ENCODE data around the gene HJURP.

Gene HJURP

GRCh38 chr2:233837694-233838229 lies 16.6 kb downstream of the HJURP start:
- Histone ChIP-seq H3K4me3 (no peak overlapping the region), H3K36me3 (no peaks in the 10 kb centered on the region), H3K27ac (no peak overlapping the region), H3K27me3 (no peaks in the 10 kb centered on the region), H3K4me1 (no peaks in the 10 kb centered on the region), H3K9me3 (no peaks in the 10 kb centered on the region)
- no peak for DNase-seq
- TF ChIP-seq, protein P1, sequence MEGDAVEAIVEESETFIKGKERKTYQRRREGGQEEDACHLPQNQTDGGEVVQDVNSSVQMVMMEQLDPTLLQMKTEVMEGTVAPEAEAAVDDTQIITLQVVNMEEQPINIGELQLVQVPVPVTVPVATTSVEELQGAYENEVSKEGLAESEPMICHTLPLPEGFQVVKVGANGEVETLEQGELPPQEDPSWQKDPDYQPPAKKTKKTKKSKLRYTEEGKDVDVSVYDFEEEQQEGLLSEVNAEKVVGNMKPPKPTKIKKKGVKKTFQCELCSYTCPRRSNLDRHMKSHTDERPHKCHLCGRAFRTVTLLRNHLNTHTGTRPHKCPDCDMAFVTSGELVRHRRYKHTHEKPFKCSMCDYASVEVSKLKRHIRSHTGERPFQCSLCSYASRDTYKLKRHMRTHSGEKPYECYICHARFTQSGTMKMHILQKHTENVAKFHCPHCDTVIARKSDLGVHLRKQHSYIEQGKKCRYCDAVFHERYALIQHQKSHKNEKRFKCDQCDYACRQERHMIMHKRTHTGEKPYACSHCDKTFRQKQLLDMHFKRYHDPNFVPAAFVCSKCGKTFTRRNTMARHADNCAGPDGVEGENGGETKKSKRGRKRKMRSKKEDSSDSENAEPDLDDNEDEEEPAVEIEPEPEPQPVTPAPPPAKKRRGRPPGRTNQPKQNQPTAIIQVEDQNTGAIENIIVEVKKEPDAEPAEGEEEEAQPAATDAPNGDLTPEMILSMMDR (IDR thresholded peaks at IDR 0.05) = no peak
- intact Hi-C loops (cut with DNase I; ENCODE audit: low total_unique reads) = no loop called here

- Histone ChIP-seq H3K36me3 (no peaks in the 10 kb centered on the region), H3K9me3 (no peaks in the 10 kb centered on the region), H3K4me3 (no peak overlapping the region), H3K27me3 (no peaks in the 10 kb centered on the region), H3K27ac (no peak overlapping the region), H3K4me1 (no peaks in the 10 kb centered on the region)
- intact Hi-C loops (cut with DNase I; ENCODE audit: low total_unique reads) = no loop called here
- TF ChIP-seq, protein P1 (IDR thresholded peaks at IDR 0.05) = no peak
- DNase-seq = no peak
Measured at GRCh38 chr2:233836359-233836758, 18.0 kb downstream of the HJURP start.

GRCh38 chr2:233835230-233836186 lies 18.8 kb downstream of the HJURP start:
- Histone ChIP-seq H3K27me3 (no peaks in the 10 kb centered on the region), H3K4me1 (no peaks in the 10 kb centered on the region), H3K4me3 (no peak overlapping the region), H3K27ac (no peak overlapping the region), H3K9me3 (no peaks in the 10 kb centered on the region), H3K36me3 (no peaks in the 10 kb centered on the region)
- TF ChIP-seq, protein P1 (IDR thresholded peaks at IDR 0.05) = no peak
- peak in 1 of 2 donors; percentile 44 for DNase-seq
- intact Hi-C loops (cut with DNase I; ENCODE audit: low total_unique reads) = no loop called here

- H3K4me3 ChIP-seq = no peak overlapping the region
- no peaks in the 10 kb centered on the region for H3K9me3 ChIP-seq
- DNase-seq = peak in 1 of 2 donors; percentile 27
- intact Hi-C loops (cut with DNase I; ENCODE audit: low total_unique reads) = no loop called here
- H3K27me3 ChIP-seq = peaks cover 0 to 3% of the 10 kb centered on the region in 2 donors
- TF ChIP-seq, protein P1 (IDR thresholded peaks at IDR 0.05) = no peak
- no peaks in the 10 kb centered on the region for H3K4me1 ChIP-seq
- H3K27ac ChIP-seq = no peak overlapping the region
- H3K36me3 ChIP-seq = no peaks in the 10 kb centered on the region
Measured at GRCh38 chr2:233833345-233833744, 21.0 kb downstream of the HJURP start.

DNA sequence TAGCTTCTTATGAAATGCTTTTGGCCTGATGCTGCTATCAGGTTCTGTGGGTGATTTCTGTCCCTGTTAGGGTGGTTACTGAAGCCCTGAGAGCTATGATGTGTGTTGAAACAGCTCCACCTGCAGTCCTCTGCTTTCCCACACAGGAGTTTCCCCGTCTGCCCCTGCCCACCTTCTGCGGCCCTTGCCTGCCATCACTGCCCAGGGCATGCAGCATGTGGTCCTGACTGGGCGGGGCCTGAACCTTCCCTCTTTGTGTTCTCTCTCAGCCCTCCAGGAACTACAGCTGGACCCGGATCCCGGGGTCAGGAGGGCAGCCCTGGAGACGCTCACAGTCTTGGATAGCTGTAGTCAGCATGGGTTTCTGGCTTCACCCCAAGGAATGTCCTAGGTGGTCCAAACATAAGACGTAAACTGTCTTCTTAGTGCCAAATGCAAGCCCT lies 21.4 kb downstream of the HJURP start:
- H3K4me3 ChIP-seq = no peak overlapping the region
- TF ChIP-seq, protein P1 (IDR thresholded peaks at IDR 0.05) = no peak
- H3K9me3 ChIP-seq = no peaks in the 10 kb centered on the region
- H3K27me3 ChIP-seq = peaks cover 0 to 3% of the 10 kb centered on the region in 2 donors
- no peak overlapping the region for H3K27ac ChIP-seq
- H3K36me3 ChIP-seq = no peaks in the 10 kb centered on the region
- no peaks in the 10 kb centered on the region for H3K4me1 ChIP-seq
- intact Hi-C loops (cut with DNase I; ENCODE audit: low total_unique reads) = no loop called here
- peak in 1 of 2 donors; percentile 56 for DNase-seq
